ENCODE results near the gene JAZF1.

JAZF1 gene

DNA sequence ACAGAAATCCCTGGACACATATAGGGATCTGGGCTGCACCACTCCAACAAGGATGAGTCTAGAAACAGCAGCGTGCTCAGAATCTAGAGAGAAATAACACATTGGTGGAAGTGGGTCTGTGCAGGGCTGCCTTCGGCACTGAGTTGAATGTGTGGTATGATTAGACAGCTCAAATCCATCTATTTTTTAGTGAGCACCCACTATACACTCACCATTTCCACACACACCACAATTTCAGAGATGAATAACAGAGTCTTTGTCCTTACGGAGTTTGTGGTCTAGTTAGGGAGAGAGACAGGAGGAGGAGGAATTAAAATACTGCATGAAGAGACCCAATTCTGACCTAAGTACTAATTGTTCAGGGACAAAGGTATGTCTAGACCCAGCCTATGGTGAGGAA lies 44.2 kb downstream of the JAZF1 start:
- DNase-seq (ENCODE audit: low spot score) = no peak

- DNase-seq (ENCODE audit: low spot score) = no peak
These were observed 44.8 kb downstream of the JAZF1 start for GRCh38 chr7:28135760-28136159.

- no peak for DNase-seq (ENCODE audit: low spot score)
These were observed 45.3 kb downstream of the JAZF1 start for GRCh38 chr7:28135315-28135714.

GRCh38 chr7:28133872-28134271 lies 46.7 kb downstream of the JAZF1 start:
- no peak for DNase-seq (ENCODE audit: low spot score)

DNA sequence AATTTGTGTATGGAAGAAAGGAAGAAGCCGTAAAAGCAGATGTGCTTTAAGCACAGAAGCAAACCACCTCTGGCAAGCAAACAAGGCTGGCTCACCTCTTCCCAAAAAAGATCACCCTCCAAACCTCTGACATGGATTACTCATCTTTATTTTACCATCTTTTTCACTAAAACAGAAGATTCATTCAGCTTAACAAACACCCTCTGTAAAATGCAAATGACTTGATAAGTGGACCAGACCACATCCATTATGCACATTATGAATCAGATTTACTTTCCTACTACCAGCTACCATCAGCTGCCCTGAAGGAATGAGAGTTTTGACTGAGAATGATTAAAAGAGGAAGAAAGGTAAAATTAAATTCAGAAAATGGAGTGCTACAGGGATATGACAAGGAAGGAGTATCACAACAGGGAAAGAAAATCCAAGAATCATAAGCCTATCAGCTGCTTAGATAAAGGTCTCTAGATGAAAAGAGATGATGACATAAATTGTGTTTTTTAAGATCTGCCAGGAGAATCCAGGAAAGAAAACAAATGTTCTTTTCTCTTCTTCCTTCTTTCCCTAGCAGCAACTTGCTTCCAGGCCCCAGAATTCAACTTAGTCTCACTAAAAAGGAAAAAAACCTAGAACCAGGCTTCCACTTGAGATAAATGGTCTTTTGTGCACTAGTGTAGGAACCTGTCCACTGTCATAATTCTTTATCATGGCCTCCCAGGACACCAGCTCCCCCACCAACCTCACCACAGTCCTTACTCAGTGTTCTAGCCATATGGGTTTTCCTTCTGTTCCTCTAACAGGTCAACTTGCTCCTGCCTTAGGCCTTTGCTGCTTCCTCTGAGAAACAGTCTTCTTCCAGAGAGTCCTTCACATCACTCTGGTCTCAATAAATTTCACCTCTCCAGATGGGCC lies 47.4 kb downstream of the JAZF1 start:
- no peak for DNase-seq (ENCODE audit: low spot score)

DNA sequence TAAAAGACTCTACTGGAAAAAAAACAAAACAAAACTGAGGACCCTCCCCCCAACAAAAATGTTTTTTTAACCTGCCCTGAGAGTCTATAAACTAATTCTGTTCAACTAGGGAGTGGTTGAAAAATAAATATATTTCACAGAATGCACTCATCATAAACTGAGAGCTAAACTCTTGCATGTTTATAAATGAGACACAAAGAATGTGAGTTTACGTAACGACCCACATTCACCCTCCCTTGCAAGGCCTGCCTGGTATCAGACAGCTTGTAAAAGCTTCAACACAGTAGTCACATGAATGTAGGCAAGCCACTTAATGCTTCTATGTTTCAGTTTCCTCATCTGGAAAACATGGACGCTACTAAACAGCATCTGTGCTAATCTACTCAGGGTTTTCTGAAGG lies 50.3 kb downstream of the JAZF1 start:
- DNase-seq (ENCODE audit: low spot score) = no peak

GRCh38 chr7:28128608-28129007 lies 52.0 kb downstream of the JAZF1 start:
- DNase-seq (ENCODE audit: low spot score) = no peak

DNA sequence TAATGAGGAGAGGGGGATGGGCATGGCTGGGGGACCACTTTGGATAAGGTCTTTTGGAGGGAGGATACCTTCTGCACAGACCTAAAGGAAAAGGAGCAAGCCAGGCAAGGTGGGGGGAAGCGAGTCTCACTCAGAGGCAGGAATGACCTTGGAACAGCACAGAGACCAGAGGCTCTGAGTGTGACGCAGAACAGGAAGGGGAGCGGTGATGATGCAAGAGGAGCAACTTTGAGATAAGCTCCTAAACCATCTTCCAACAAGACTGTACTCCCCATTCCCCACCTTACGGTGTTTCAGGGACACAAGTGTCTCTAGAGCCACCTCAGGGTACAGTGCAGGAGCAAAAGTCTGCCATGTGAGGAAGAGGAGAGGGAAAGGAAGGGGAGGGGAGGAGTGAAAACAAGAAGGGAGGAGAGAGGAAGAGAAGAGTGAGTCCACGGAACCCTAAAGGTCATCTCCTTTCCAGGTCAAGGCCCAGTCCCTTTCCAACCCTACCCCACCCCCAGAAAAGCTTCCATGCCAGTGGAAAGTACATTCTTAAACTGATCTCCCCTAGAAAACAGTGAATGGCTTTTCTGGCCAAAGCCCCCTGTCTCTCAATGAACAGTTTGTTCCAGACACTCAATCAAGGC lies 54.1 kb downstream of the JAZF1 start:
- peak; percentile 36 for DNase-seq (ENCODE audit: low spot score)

GRCh38 chr7:28125431-28126409 lies 54.9 kb downstream of the JAZF1 start:
- no peak for DNase-seq (ENCODE audit: low spot score)

GRCh38 chr7:28124413-28124812 lies 56.2 kb downstream of the JAZF1 start:
- DNase-seq (ENCODE audit: low spot score) = no peak

GRCh38 chr7:28123752-28124151 lies 56.8 kb downstream of the JAZF1 start:
- no peak for DNase-seq (ENCODE audit: low spot score)

GRCh38 chr7:28121496-28121895 lies 59.1 kb downstream of the JAZF1 start:
- DNase-seq (ENCODE audit: low spot score) = peak; percentile 61

- no peak for DNase-seq (ENCODE audit: low spot score)
These were observed 64.6 kb downstream of the JAZF1 start for GRCh38 chr7:28116041-28116440.

DNA sequence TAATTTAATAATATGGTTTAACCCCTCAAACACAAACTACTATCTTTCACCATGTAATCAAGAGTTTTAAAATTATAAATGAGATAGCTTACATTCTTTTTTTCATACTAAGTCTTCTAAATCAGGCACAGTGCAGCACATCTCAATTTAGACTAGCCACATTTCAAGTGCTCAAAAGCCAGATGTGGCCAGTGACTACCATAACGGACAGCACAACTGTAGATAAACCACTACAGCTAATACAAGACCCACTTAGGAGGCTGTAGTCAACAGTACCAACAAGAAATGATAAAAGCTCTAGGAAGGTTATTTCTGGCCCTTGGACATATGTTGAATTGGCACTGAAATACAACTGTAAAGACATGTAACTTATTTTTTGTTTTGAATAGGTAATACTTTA lies 65.3 kb downstream of the JAZF1 start:
- no peak for DNase-seq (ENCODE audit: low spot score)

- DNase-seq (ENCODE audit: low spot score) = no peak
These were observed 66.5 kb downstream of the JAZF1 start for GRCh38 chr7:28114056-28114455.

DNA sequence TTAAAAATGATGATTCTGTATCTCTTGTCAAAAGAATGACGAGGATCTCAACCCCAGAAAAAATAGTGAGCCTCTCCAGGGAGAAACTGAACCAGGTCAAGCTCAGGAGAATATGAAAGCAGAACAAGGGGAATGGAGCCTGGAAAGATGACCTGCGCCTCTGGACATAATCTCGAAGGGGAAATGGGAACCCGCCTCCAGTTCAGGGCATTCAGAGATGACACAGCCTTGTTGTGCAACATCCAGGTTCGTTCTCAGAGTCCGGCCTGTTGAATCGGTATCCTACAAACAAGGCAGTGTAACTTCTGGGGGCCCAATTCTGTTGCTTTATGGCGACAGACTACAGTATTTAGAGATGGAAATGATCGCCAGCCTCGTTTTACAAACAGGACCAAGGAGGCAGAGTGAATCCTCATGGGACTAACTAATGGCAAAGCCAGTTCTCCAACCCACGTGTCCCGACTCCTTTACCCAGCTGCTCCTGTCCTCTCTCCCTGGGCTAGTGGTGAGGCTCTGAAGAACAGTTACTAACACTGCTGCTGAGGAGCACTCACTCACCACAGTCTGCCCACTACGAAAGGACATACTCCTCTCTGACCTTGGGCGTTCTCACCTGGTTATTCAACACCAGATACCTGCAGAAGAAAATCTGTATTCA lies 67.6 kb downstream of the JAZF1 start:
- no peak for DNase-seq (ENCODE audit: low spot score)

GRCh38 chr7:28112467-28112866 lies 68.1 kb downstream of the JAZF1 start:
- DNase-seq (ENCODE audit: low spot score) = no peak

DNA sequence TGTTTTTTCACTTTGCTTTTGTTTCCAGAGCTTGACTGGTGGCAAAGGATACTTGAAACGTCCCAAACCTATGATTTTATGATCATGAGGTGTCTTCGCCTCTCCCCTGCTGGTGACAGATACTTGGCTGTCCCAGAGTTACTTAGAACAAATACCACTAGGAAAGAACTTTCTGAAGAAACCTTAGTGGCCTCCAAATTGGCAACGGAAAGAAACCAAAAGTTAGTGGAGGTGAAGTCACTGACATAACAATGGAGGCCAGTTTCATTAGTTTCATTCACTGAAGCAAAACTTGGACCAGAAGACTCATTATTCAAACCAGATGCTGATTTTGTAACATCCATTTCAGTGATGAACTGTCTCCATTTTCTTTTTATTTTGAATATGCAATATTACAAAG lies 68.6 kb downstream of the JAZF1 start:
- DNase-seq (ENCODE audit: low spot score) = no peak

GRCh38 chr7:28110427-28111012 lies 70.1 kb downstream of the JAZF1 start:
- no peak for DNase-seq (ENCODE audit: low spot score)

DNA sequence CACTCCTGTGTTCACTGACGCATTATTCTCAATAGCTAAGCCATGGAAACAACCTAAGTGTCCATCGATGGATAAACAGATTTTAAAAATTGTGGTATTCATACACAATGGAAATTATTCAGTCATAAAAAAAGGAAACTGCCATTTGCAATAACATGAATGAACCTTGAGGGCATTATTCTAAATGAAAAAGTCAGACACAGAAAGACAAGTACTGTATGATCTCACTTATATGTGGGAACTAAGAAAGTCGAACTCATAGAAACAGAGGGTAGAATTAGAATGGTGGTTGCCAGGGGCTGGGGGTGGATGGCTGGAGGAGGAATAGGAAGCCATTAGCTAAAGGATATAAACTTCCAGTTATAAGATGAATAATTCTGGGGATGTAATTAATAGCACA lies 71.8 kb downstream of the JAZF1 start:
- DNase-seq (ENCODE audit: low spot score) = no peak

- DNase-seq (ENCODE audit: low spot score) = no peak
These were observed 72.6 kb downstream of the JAZF1 start for GRCh38 chr7:28107960-28108359.

Data from hematopoietic multipotent progenitor cell treated with erythropoietin and hydrocortisone succinate and interleukin-3 and kit ligand, for 15 days (in vitro differentiated cells).